GM18867 (cell line): ENCODE measurements around the gene THADA.

Source experiments
- ATAC-seq: cut with Tn5 transposase; IDR thresholded peaks from one replicate; pipeline ENCODE4 v1.9.1; 2021; ENCODE audit warnings: mild to moderate bottlenecking, moderate library complexity; ENCODE audit not compliant: unreplicated experiment

Gene THADA

DNA sequence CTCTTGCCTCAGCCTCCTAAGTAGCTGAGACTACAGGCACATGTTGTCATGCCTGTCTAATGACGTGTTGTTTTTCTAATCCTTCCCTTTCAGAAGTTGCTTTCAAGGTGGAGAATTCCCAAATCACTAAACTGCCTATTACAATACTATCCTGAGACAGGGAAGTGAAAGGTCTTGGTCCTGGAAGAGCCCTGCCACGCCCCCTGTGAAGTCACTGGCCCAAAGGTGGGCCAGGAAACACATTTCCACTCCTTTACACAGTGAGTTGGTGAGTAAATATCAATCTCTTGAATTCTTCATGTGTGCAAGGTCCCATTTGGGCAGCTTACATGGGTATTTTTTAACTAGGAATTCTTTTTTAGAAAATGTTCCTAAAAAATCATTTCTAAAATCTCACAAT, 150.1 kb downstream of the THADA start:
- no peak for ATAC-seq

DNA sequence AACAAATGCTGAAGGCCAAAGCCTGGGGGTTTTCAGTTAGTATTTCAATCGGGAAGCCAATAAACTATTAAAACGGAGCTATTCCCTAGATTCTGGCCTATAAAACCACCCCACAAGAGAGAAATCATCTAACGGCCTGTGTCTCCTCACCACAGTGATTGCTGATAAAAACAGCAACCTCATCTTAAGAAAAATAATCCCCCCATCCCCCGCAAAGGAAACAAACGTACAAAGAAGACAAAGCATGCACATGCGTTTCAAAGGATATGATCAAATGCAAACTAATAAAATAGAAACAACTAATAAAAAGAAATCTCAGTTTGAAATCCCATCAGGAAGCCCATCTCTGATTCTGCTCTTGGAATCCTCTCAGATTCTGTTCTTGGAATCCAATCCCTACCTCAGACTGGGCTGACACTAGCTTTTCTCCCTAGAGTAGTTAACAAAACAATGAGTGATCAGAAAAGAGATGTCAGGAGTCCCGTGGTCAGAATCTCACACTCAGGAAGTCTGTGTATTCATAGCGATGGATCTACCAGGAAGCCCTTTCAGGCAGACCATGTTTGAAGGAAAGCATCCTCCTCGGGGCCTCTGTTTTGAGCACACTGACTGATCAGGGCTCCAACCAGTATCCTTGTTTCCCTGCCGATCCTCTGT, 150.7 kb downstream of the THADA start:
- ATAC-seq: no peak

DNA sequence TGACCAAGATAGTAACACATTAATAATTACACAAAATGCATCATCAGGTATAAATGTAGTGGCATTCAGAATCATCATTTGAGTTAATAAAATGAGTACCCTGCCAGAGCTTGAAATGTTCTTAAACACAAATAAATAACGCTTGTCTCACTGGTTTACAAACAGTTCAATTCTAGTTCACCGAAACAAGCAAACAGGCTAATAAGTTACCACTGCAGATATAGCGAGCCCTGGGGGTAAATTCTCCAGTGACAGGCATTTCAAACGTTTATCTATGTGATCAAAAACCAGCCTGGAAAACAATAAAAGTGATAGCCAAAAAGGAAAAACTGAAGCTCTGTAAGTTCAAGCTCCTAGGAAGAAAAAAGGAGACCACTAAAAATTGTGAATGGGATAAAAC, 152.6 kb downstream of the THADA start:
- no peak for ATAC-seq

DNA sequence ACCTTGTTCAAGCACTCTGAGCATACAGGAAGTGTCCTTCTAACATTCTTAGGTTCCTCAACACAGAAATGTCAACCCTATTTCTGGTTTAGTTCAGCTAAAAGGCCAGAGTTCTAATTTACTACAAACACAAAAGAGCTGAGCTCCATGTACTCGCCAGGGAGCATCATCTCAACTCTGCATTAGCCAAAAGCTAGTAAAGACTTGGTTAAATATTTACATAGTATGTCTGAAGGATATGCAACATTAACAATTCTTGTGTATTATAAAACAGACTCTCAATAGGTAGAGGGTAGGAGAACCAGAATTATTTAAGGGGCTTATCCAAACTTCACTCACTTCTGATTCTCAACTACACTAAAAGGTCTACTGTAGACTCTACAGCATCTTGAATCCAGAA, 154.6 kb downstream of the THADA start:
- no peak for ATAC-seq

DNA sequence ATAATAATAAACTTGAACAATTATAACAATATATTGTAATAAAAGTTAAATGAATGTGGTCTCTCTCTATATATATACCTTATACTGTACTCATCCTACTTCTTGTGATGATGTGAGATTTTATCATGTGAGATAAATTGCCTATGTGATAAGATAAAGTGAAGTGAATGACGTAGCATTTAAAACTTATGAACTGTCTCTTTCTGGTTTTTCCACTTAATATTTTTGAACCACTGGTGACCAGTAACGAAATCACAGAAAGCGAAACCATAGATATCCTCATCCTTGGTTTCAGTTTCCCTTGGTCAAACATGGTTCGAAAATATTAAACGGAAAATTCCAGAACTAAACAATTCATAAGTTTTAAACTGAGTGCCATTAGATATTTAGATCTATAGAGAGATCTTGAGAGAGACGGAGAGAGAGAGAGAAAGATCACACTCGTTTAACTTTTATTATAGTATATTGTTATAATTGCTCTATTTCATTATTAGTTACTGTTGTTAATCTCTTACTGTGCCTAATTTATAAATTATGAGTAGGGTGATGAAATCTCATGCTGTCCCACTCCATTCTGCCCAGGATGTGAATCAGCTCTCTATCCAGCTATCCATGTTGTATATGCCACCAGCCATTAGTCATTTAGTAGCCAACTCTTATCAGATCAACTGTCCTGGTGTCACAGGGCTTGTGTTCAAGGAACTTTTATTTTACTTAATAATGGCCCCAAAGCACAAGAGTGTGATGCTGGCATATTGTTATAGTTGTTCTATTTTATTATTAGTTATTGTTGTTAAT, 156.8 kb downstream of the THADA start:
- ATAC-seq: no peak

DNA sequence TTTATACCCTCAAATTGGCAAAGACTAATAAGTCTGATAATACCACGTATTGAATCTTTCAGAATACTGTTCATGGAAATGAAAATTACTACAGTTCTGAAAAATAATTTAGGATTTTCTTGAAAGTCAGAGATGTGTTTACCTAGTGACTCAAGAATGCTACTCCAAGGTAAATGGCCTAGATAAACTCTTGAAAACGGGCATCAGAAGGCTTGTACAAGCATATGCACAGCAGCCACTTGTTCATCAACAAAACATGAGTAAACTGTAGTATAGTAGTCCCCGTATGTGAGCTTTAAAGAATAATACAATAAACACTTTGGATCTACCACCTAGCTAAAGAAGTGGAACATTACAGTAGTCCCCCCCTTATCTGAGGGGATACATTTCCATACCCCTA, 157.5 kb downstream of the THADA start:
- no peak for ATAC-seq

DNA sequence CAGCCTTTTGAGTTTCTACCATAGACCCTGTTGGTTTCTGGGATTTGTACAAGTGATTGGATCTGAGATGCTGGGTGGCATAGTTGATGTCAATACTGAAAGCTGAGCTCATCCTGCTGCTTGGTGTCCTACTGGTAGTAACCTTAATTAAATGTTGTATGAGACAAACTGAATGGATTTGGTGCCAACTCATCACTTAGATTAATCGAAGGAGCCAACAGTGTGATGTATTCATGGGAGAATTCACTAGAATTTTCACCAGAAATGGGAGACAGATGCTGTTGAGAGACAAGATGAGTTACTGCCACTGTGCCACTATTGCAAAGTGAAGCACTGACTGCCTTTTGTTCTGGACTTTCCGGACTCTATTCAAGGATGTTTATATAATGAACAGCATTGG, 158.5 kb downstream of the THADA start:
- ATAC-seq: no peak

DNA sequence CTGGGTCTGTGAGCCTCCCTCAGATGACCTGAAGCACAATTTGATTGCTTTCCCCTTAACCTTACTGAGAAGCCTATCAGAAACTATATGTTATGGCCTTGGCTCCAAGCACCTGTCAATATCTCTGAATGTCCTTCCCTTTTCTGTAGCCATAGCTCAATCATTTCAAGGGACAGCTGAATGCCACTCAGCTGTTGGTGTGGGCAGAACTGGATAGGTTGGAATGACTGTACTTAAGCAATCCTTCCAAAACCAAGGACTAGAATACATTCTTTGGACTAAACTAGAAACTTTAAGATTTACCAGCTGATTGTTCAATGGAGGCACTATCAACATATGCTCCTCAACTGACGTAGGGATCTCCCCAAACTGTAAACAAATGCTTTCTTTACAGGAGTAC, 159.4 kb downstream of the THADA start:
- no peak for ATAC-seq

DNA sequence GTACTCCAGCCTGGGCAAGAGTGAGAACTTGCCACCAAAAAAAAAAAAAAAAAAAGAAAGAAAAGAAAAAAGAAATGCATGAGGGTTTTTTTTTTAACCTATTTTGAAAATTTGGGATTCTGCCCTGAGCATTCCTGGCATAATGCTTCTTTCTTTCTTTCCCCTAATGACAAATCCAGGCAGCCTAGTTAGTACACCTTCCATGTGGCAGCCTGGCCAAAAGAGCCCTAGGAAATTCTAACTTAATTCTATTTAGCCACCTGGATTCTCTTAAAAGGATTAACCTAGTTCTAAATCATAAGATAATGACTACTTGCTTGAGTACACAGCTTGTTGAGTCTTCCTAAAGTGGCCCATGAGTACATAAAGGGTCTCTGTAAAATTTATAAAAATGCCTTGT, 160.1 kb downstream of the THADA start:
- ATAC-seq: no peak

DNA sequence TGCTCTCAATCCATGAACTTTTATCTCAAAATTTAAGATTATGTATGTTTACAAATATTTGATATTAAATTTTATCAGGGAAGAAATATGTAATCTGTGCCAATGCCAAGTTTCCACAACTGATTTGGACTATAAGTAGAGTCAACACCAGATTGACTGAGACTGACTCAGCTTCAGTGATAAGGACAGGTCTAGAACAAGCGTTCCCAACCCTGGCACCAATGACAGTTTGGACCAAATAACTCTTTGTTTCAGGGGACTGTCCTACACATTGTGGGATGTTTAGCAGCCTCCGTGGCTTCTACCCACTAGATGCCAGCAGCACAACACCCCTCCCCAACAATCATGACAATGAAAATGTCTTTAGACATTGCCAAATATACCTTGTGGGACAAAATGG, 165.3 kb downstream of the THADA start:
- no peak for ATAC-seq

DNA sequence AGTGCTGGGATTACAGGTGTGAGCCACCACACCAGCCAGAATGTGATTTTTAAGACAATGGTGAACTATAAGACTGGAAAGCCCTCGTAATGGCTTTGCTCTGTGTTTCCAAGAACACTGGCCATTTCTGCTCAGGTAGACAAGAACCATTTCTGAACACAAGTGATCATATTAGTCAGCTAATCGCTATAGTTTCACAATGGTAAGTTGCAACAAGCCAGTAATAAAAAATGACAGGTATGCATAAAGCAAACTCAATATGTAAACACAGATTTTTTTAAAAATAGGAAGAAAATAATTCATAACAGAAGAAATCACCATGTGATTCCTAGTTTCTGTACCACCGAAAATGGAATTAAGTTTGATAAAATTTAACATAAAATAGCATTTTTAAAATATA, 166.5 kb downstream of the THADA start:
- no peak for ATAC-seq

DNA sequence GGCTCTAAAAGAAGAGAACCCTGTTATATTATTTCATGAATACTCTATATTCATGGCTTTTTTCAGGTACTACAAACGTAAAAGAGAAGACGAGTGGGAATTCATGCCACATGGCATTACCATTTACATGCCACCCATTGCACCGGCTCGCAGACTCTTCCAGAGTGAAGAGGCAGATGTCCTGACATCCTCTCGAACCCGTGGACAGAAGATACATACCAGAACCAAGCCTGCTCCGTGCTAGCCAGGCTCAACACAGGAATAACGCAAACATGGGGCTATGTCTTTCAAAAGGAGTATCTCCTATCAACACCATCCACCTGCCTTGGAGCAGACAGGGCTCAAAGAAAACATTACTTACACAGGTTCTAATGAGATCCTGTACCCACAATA, 168.8 kb downstream of the THADA start:
- ATAC-seq: no peak

DNA sequence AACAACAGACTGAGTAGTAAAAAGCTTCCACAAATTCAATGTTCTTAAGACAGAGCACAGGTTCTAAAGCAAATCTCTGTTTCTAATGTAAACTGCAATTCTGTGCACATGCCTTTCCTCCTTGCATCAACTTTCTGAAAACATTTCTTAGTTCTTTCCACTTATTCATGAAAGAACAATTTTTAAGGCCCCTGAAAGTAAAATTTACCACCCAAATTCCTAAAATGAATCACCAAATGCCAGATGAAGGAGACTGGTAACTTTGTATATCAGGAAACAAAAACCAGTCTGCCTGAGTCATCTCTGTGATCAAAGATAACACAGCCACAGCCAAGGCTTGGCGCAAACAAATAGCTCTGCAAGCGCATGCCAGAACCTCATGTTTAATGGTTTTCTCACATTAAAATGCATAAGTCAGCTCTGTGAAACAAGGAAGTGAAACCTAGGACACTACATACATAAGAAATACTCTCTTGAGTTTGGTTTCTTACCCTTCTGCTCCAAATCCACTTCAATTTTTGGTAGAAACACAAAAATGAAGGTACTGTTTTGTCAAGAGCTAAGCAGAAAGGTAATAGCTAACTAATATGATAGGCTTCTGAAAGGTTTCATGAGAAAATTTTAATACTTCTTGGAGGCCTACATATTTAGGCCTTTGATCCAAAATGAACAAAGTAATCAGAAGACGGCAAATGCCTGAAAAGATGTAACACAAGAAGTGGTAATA, 169.4 kb downstream of the THADA start:
- peak; percentile 85 for ATAC-seq

DNA sequence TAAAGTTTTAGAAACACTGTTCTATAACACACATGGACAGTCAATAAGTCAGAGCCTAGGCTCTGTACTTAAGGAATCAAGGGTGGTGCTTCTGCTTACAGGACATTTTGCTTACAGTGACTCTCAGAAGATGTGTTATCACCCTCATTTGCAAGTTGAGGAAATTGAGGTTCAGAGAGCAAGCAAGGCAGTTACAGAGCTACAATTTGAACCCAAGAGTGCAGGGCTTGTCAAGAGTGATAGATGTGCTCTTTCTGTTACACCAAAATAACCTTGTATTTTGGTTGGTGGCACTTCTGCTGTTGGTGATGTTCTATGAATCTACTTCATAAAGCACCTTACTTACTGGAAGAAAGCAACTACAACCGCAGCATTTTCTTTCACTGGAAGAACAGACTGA, 170.2 kb downstream of the THADA start:
- ATAC-seq: peak; percentile 42

DNA sequence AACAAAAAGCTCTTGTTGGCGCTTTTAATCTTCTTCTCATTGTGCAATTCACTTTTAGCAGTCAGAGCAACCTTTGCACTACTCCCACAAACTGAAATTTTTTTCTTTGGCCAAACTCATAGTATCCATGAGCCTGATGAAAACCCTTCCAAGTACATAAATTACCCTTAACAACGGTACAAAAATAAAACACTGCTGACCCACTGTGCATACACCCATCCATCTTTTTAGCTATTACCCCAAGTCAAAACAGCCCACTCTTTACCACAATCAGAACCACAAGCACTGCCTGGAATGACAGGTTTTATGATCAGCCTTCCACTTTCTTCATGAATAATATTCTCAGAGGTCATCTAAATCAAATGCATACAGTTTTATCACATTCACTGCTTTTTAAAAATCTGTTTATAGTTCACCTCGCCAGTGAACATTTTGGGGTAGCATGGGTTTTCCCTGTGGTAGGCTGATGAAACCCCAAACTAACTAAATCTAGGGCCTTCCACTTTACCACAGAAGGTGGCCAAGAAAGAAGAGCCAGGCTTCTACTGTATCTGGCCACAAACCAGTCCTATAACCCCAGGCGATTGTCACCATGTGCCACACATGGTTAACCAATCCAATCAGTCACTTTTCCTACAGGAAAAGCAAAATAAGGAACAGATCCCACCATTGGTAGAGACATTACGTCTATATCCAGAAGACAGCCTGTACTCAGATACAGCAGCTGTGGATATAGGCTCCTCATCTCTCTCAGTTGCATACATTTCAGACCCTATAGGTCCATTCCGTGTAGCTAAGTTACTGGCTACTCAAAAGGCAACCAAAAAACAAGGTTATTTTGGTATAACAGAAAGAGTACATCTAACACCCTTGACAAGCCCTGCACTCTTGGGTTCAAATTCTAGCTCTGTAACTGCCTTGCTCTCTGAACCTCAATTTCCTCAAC, 171.3 kb downstream of the THADA start:
- ATAC-seq: no peak

DNA sequence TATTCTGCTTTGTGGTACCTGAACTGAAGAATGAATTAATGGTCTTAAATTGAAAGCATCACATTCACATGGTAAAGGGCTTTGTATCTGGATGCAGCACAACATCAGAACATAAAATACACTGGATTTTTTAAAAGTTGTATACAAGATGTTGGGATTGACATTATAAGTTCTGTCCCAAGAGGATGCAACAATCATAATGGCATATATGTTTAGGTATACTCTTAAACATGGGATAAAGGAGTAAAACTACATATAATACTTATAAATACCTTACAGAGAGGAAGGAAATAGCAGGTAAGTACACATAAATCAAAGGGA, 171.9 kb downstream of the THADA start:
- ATAC-seq: no peak

DNA sequence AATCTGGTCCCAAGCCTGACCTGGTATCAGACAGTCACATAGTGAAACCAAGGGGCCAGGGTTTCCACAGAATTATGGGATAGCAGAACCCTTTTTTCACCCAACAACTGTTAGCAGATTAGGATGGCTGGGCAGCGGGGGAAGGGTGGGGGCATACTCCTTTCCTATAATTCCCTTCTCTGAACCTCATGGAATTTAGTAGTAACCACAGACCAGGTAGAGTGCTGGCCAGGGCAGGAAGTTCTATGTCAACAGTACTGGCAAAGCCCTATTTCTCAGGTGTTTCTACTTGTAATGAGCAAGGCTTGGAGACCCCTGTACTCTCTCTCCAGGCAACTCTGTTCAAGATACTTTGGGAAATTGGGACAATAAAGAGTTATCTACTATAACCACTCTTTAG, 174.6 kb downstream of the THADA start:
- no peak for ATAC-seq

DNA sequence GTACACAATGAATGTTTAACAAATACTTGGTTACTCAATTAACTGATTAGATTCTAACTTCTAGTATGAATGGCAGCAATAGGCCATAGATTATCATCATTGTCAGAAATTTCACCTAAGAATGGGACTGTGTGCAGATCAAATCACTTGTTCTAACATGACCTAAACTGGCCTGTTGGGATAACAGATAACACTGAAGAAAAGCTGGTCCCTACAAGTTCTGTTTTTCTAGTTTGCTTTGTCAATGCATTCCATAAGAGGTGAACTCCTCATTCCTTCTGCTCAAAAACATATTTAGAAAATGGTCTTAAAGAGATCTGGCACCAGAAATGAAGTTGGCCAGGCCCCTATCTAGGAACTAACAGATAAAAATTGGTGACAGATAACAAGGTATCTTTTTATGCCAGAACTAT, 175.4 kb downstream of the THADA start:
- no peak for ATAC-seq

DNA sequence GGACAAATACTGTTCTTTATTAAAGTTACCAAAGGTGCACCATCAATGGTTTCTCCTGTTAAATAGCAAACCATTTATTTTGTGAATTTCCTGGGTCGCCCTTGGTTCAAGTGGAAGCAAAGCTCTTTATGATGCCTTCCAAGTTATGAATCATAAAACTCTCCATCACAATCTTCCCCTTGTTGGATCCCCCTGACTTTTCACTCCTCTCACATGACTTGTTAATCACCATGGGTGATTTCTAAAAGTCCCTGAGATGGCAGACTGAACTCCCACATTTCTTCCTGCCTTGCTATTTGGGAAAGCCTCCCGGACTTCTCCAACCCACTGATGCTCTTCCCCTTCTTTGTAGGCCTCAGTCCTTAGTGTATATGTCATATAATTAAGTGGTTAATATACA, 176.0 kb downstream of the THADA start:
- ATAC-seq: no peak

DNA sequence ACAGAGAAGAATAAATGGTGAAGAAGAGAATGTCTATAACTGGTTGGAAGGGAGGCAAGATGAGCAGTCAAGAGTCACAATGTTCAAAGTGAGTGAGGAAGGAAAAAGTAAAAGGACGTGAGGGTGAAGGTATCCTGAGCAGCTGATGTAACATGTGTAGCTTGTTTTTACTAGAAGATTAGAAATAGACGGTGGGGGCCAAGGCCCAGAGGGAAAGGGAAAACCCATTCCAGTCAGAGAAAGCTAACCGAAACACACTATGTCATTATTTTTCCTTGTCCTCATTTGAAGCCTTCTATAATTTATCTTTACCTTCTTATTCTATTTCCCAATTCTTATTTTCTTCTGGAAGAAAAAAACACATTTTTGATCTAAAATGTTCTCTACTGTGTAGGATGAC, 176.6 kb downstream of the THADA start:
- ATAC-seq: no peak

DNA sequence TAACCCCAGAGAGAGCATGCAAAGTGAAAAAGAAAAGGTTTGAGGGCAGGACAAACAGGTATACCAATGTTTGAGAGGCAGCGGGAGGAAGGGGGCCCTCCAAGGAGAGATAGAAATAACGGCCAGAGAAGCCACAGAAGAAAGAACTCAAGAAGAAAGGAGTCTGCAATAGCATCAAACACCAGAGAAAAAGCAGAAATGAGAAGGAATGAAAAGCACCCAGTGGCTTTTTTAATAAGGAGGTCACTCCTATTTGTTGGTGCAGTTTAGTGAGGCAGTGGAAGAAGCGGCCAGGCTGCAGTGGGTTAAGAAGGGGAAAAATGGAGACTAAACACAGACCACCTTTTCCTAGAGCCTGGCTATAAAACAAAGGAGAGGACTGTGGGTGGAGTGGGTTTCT, 177.2 kb downstream of the THADA start:
- ATAC-seq: no peak
